ENCODE results near the gene COL27A1.

COL27A1 gene

DNA sequence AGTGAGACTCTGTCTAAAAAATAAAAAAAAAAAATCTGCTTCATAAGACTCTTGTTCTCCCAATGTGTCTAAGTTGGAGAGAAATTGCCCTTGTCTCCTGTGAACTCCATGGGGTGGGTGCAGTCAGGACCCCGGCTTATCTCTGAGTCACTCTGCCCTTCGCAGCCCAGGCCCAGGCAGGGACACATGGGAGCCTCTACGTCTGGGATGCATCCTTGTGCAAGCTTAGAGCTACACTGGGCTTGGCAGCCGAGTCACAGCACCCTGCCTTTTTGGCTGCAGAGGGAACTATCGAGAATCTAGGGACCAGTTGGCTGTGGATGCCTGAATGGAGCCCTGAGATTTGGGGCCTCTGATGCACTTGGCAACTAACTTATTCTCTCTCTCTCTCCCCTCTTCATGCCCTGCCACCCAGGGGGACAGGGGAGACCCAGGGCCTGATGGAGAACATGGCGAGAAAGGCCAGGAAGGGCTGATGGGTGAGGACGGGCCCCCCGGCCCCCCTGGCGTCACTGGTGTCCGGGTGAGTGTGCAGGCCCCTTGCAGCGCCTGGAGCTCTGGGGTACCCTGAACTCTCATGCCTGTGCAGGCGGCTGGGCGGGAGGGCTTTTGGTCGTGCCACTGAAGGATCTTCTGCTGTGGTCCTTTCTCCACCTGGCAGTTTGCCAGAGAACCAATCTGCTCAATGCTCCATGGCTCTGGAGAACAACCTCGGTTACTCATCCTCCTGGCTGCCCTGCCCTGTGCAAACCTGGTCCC is 120.1 kb downstream of the COL27A1 start:
- no peak for DNase-seq

DNA sequence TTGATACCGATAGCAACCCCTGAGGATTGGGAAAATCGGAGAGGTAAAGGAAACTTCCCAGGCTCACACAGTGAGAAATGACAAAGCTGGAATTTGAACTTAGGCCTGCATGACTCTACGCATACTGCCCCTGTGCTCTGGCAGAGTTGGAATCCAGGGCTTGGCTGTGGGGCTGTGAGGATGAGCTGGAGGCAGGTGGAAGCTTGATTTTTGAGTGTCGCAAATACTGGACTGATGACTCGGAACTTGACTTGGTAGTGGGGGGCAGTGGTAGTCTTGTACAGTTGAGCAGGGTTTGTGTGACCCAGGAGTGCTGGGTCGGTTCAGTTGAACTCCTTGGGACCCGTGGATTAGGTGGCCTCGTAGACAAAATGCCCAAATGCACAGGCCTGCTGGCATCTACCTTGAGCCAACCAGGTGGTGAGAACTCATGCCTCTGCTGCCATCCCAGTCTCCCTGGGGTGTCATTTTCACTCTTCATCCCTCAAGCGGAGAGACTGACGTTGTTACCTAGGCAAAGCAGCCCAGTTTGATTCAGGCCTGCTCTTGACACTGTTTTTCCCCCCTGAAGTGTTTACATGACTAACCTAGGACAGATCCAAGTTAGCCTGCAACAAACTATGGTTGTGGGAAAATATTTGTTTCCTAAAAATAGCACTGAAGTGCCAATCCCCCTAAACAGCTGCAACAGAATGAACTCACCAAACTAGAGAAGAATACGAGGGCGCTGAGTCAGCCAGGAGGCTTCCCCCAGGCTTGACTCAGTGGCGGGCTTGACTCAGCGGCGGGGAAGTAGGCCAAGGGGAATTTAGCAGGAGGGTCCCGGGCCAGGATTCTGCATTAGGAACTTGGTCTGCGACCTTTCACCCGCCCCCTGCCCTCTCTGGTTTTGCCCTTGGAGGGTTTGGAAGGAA is 121.8 kb downstream of the COL27A1 start:
- no peak for DNase-seq

GRCh38 chr9:114278356-114278755 is 123.0 kb downstream of the COL27A1 start:
- DNase-seq, result no peak

GRCh38 chr9:114278881-114279570 is 123.7 kb downstream of the COL27A1 start:
- no peak for DNase-seq

- DNase-seq, result no peak
These were observed 124.4 kb downstream of the COL27A1 start for GRCh38 chr9:114279693-114280092.

DNA sequence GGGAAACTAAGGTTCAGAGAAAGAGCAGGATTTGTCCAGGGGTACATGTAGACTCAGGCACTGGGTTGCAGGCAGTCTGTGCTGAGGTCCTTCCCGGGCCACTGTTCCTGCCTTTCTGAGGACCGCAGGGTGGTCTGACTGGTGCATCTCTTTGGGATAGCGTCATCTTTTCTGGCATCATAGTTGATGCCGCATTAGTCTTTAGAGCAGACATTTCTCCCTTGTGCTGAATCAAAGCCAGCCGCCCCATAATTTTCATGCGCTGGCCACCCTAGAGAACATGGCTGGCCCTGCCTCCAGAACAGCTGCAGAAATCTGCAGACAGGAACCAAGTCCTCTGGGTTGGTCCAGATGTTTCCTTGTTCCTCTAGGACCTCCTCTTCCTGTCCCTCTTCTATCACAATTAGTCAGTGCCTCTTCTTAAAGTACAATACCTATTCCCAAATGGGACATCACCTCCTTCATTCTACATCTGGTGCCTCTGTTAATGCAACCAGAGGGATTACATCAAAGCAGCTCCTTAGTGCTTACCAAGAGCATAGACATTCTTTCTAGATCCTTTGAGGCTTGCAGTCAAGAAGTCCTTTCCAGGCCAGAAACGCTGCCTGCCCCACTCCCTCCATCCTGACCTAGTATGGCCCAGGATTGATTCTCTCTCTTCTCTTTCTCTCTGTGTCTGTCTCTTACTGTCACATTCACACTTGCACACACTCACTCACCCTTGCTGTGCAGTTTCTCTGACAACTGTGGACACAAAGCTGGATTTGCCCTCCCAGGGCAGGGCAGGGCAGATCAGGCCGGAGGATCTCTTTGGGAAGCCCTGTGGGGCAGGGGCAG is 125.5 kb downstream of the COL27A1 start:
- no peak for DNase-seq

GRCh38 chr9:114281473-114282103 is 126.3 kb downstream of the COL27A1 start:
- no peak for DNase-seq

DNA sequence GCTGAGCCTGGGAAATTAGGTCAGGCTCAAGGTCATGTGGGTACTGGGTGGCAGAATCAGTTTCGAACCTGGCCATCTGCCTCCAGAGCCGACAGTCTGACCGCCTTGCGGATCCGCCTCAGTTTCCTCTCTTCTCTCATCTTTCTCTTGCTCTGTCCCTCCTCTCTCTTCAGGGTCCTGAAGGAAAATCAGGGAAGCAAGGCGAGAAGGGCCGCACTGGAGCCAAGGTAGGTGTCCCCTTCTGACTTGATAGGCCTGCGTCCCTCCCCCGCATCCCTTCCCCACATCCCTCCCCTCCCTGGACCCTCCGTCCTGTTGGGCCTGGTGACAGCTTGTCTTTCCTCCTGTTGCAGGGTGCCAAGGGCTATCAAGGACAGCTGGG is 126.8 kb downstream of the COL27A1 start:
- DNase-seq, result no peak

DNA sequence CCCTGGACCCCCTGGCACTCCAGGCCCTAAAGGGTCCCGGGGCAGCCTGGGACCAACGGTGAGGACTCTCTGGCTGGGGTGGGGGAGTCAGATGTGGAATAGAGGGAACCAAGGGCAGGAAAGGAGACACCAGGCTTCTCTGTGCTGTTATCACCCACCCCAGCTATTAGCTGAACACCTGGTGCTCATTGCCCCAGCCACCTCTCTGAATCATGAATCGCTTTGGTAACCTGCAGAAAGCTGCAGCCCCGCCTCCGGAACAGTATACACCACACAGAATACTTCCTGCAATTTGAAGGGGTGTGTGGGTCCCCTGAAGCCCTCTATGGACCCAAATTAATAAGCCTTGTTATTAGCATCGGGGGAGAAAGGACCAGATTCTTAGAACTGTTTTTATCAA is 127.2 kb downstream of the COL27A1 start:
- no peak for DNase-seq

DNA sequence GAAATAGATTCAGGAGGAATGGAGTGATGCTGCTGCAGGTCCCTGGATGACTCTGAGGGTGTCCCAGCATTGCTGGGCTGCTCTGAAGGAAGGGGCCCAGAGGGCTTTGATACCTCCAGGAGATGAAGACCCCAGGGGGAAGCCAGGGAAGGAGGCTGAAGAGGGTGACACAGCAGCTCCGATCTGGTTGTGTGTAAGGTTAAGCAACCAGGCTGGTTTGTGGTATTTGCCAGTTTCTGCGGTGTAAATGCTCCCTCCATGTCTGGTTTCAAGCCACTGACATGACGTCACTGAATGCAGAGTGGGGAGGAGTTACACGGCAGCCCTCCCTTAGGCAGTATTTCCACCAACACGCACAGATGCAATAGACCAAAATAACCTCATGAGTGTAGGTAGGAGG is 127.6 kb downstream of the COL27A1 start:
- DNase-seq, result peak; percentile 5

GRCh38 chr9:114283551-114284111 is 128.3 kb downstream of the COL27A1 start:
- DNase-seq, result no peak

DNA sequence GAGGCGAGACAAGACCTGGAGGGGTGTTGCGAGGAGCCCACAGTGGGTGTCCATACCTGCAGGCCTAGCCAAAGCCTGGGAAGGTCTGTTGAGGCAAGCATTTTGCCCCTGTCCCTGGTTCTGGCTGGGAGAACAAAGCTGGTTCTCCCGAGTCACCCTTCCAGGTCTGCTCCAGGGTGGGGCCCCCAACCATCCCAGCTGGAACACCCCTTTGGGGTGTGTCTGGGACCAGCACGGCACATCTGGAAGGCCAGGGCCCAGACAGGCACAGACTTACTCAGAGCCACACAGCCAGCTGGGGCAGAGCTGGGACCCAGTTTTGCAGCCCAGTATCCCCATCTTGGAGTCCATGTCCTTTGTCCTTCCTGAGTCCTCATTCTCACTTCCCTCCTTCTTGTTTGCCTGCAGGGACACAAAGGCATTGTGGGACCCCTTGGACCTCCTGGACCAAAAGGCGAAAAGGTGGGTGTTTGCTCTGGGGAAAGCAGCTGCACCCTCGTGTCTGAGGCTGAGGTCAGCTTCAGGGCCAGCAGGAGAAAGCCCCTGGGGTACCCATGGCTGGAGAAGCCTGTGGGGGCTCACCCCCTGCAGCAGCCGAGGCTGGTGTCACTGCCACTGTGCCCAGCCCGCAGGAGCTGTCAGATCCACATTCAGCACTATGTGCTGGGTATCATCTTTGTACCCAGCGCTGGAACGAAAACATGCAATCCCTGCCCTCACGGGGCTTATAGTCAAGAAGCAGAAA is 129.2 kb downstream of the COL27A1 start:
- no peak for DNase-seq

GRCh38 chr9:114285166-114285867 is 130.0 kb downstream of the COL27A1 start:
- DNase-seq, result no peak

DNA sequence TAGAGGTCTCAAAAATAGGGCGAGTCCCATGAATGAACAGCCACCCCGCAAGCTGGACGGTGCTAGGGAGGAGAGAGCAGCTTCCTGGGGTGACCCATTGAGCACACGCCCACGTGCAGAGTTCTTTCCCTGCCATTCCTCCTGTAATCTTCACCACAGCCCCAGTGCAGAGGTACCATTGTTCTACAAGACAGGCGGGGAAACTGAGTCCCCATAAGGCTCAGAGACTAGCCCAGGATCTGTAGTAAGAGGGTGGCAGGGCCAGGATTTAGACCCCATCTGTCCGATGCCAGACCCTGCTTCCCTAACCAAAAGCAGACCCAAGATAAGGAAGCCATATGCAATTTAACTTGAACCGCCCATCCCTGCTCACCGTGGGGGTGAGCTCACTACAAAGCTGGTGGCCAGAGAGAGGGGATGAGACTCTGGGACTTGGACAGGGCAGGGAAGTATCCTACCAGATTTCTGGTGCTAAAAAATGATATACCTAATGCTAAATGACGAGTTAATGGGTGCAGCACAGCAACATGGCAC is 130.9 kb downstream of the COL27A1 start:
- DNase-seq, result no peak

GRCh38 chr9:114287001-114287762 is 131.8 kb downstream of the COL27A1 start:
- no peak for DNase-seq

DNA sequence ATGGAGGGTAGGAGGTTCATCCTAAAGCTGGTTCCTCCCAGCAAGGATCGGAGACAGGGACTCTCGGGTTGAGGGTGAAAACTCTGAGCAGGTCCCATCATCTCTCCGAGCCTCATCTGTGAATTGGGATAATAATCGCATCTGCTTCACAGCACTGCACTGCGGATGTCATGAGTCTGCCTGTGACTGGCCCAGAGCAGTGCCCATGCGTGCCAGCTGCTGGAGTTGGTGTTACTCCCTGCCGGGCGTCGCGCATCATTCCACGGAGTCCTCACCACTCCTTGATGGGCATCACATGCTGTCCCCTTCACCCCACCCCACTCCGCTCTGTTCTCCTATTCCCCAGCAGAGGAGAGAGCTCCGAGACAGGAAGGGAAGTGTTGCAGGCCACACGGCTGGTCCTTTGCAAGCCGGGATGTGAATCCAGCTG is 132.4 kb downstream of the COL27A1 start:
- no peak for DNase-seq

DNA sequence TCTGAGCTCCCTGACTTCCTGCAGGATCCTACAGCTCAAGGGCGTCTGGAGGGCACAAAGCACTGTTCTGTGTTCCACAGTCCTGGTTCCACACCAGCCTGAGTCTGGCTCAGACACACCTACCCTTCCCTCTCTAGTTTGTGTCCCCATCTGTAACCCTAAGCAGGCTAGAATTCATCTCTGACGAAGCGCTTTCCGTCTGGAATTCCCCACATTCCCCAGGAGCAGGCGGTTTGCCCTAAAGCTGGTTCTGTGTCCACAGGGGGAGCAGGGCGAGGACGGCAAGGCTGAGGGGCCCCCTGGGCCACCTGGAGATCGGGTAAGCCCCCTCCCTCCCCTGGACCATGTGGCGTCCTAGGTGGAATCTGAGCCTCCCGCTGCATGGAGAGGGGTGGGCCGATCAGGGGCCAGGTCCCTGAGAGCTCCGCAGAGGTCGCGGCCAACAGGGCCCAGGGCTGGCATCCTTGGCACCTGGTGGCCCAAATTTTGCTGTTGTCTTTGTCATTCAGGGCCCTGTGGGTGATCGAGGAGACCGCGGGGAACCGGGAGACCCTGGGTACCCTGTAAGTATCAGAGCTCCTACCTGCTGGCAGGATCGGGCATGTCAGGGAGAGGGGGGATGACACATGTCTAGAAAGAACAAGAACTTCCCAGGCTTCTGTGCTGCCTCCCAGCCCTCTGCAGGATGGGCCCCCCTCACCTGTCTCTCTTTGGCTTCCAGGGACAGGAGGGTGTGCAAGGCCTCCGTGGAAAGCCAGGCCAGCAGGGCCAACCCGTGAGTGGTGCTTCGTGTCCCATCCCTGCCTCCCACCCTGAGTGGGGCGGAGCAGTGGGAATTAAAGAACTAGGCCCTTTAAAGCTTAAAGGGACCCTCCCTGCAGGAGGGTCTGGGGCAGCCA is 133.1 kb downstream of the COL27A1 start:
- DNase-seq, result no peak

GRCh38 chr9:114289106-114289505 is 133.8 kb downstream of the COL27A1 start:
- no peak for DNase-seq
